H1 (cell line): Measurements from ENCODE around the gene SLC22A15. TPM values are rescaled to one million over a fixed set of nuclear protein-coding genes. Genes with fewer than 3 reads are reported as not detected.
"Not testable (repeated sequence)": the region's sequence is repeated elsewhere in the genome, so short reads cannot be mapped to it uniquely, and the experiment has no call there.

Experiments used
- CTCF ChIA-PET: fragments of 300-600 bp; sonication (Branson Sonifier 250); formaldehyde crosslinking; loops from one replicate; lab custom pipeline; 2021; ENCODE audit not compliant: partially characterized antibody; lab: Charles Lee
- POLR2A ChIA-PET: fragments of 300-600 bp; sonication (Branson Sonifier 250); formaldehyde crosslinking; loops from one replicate; lab custom pipeline; 2021; ENCODE audit warnings: inconsistent platforms; ENCODE audit not compliant: partially characterized antibody; lab: Charles Lee
- DNase-seq, 2 experiments: peaks; one replicate each; pipeline versions ENCODE4 v3.0.0 to v3.0.0-alpha.2; 2010 to 2022; ENCODE audit warnings: low spot score in 2 of 2, low read depth in 1 of 2, mixed read lengths in 1 of 2
- FAIRE-seq: peaks from 2 replicates; lab custom pipeline; 2011; peaks lifted over from hg19 to GRCh38; lab: Jason Lieb, UNC
- H2AFZ ChIP-seq: 2 replicates; pipeline ENCODE4 v1.8.1; 2012; ENCODE audit warnings: low read length, inconsistent platforms
- H2AK5ac ChIP-seq: 2 replicates; pipeline ENCODE4 v1.6.1; 2013; ENCODE audit warnings: low read depth, low read length
- H2BK120ac ChIP-seq: replicated peaks from 2 replicates; pipeline ENCODE3; 2013; ENCODE audit warnings: low read depth, low read length, inconsistent platforms
- H2BK12ac ChIP-seq: 2 replicates; pipeline ENCODE4 v1.6.1; 2013; ENCODE audit warnings: low read depth, low read length
- H2BK15ac ChIP-seq: 2 replicates; pipeline ENCODE4 v1.6.1; 2013; ENCODE audit warnings: low read length
- H2BK20ac ChIP-seq: 2 replicates; pipeline ENCODE4 v1.6.1; 2013; ENCODE audit warnings: low read length
- H2BK5ac ChIP-seq: 2 replicates; pipeline ENCODE4 v1.6.1; 2013; ENCODE audit warnings: low read depth, low read length
- H3K14ac ChIP-seq: 2 replicates; pipeline ENCODE4 v1.6.1; 2013; ENCODE audit warnings: inconsistent platforms; ENCODE audit not compliant: insufficient read length
- H3K18ac ChIP-seq: 2 replicates; pipeline ENCODE4 v1.6.1; 2013; ENCODE audit warnings: low read length; ENCODE audit errors: extremely low read depth
- H3K23ac ChIP-seq: 2 replicates; pipeline ENCODE4 v1.6.1; 2013; ENCODE audit warnings: inconsistent platforms; ENCODE audit not compliant: insufficient read length
- H3K23me2 ChIP-seq: 2 replicates; pipeline ENCODE4 v1.6.1; 2013; ENCODE audit warnings: low read depth, low read length
- H3K27ac ChIP-seq: 2 replicates; pipeline ENCODE4 v1.6.1; 2011; ENCODE audit warnings: low read depth, low read length, inconsistent platforms
- H3K27me3 ChIP-seq, 4 experiments: replicated peaks in 1 of 4; 1 replicate in 1 of 4; 2 replicates in 3 of 4; pipeline versions ENCODE4 v1.6.1 to v1.8.1; 2011 to 2013; ENCODE audit warnings: low read length in 3 of 4, mild to moderate bottlenecking in 3 of 4, inconsistent platforms in 2 of 4, mixed read lengths in 2 of 4, moderate library complexity in 1 of 4; ENCODE audit not compliant: control insufficient read depth in 3 of 4, insufficient read depth in 3 of 4; ENCODE audit errors: extremely low read depth in 1 of 4
- H3K36me3 ChIP-seq, 4 experiments: 2 replicates each; pipeline versions ENCODE4 v1.6.1 to v1.8.1; 2011 to 2013; ENCODE audit warnings: mild to moderate bottlenecking in 4 of 4, low read length in 3 of 4, moderate library complexity in 2 of 4, control low read depth in 1 of 4, inconsistent platforms in 1 of 4; ENCODE audit not compliant: insufficient read depth in 4 of 4, control insufficient read depth in 2 of 4
- H3K4ac ChIP-seq: replicated peaks from 2 replicates; pipeline ENCODE3; 2013; ENCODE audit warnings: low read length, low read depth, mixed read lengths, inconsistent platforms; ENCODE audit not compliant: insufficient read length
- H3K4me1 ChIP-seq, 4 experiments: replicated peaks in 1 of 4; 1 replicate in 1 of 4; 2 replicates in 3 of 4; pipeline versions ENCODE4 v1.6.1 to v1.8.1; 2011 to 2013; ENCODE audit warnings: low read length in 3 of 4, inconsistent platforms in 2 of 4, mixed read lengths in 1 of 4; ENCODE audit not compliant: insufficient read depth in 4 of 4, control insufficient read depth in 3 of 4
- H3K4me2 ChIP-seq, 2 experiments: 2 replicates each; pipeline versions ENCODE4 v1.6.1 to v1.8.1; 2011 to 2013; ENCODE audit warnings: low read depth in 2 of 2, low read length in 2 of 2, control low read depth in 1 of 2, inconsistent platforms in 1 of 2, mild to moderate bottlenecking in 1 of 2; ENCODE audit not compliant: insufficient read depth in 1 of 2
- H3K4me3 ChIP-seq, 4 experiments: fragments of 200-600, 300-600 bp in 1 of 4; sonication (generic), shearing (Covaris generic), sonication (Bioruptor Twin) in 1 of 4; 2 replicates each; pipeline versions ENCODE4 v1.5.1 to v1.8.1; 2011 to 2016; ENCODE audit warnings: low read length in 4 of 4, low read depth in 3 of 4, control low read depth in 2 of 4, inconsistent platforms in 2 of 4, mild to moderate bottlenecking in 2 of 4, mixed read lengths in 1 of 4, moderate library complexity in 1 of 4; ENCODE audit not compliant: insufficient read depth in 2 of 4; ENCODE audit errors: extremely low read depth in 1 of 4
- H3K56ac ChIP-seq: replicated peaks from 2 replicates; pipeline ENCODE3; 2013; ENCODE audit warnings: low read depth, mild to moderate bottlenecking, mixed read lengths, low read length, inconsistent platforms; ENCODE audit not compliant: insufficient read length
- H3K79me1 ChIP-seq: 2 replicates; pipeline ENCODE4 v1.6.1; 2013; ENCODE audit warnings: low read depth, low read length, control low read depth
- H3K79me2 ChIP-seq, 2 experiments: 2 replicates each; pipeline versions ENCODE4 v1.6.1 to v1.8.1; 2012 to 2013; ENCODE audit warnings: low read length in 2 of 2, mild to moderate bottlenecking in 2 of 2, inconsistent platforms in 1 of 2; ENCODE audit not compliant: insufficient read depth in 2 of 2, control insufficient read depth in 1 of 2
- H3K9ac ChIP-seq, 4 experiments: replicated peaks in 1 of 4; 1 replicate in 1 of 4; 2 replicates in 3 of 4; pipeline versions ENCODE4 v1.6.1 to v1.8.1; 2011 to 2013; ENCODE audit warnings: low read depth in 3 of 4, low read length in 3 of 4, control low read depth in 2 of 4, mild to moderate bottlenecking in 2 of 4, moderate library complexity in 2 of 4, inconsistent platforms in 1 of 4; ENCODE audit errors: extremely low read depth in 1 of 4
- H3K9me3 ChIP-seq, 2 experiments: 2 replicates each; pipeline versions ENCODE4 v1.6.1 to v1.8.1; 2012 to 2013; ENCODE audit warnings: mild to moderate bottlenecking in 2 of 2, moderate library complexity in 2 of 2, control low read depth in 1 of 2, inconsistent platforms in 1 of 2, low read depth in 1 of 2, low read length in 1 of 2, mixed read lengths in 1 of 2; ENCODE audit not compliant: insufficient read depth in 2 of 2
- H4K20me1 ChIP-seq, 2 experiments: replicated peaks in 1 of 2; 2 replicates each; pipeline versions ENCODE3 to v1.8.1; 2011 to 2013; ENCODE audit warnings: inconsistent platforms in 2 of 2, low read length in 2 of 2, mild to moderate bottlenecking in 1 of 2; ENCODE audit not compliant: insufficient read depth in 2 of 2, control insufficient read depth in 1 of 2
- H4K5ac ChIP-seq: 2 replicates; pipeline ENCODE4 v1.6.1; 2013; ENCODE audit warnings: low read length, low read depth, mixed read lengths, inconsistent platforms; ENCODE audit not compliant: insufficient read length
- H4K8ac ChIP-seq: 2 replicates; pipeline ENCODE4 v1.8.0; 2013; ENCODE audit warnings: mild to moderate bottlenecking, moderate library complexity, low read length, inconsistent platforms; ENCODE audit not compliant: insufficient read depth; ENCODE audit errors: extremely low read depth
- H4K91ac ChIP-seq: replicated peaks from 2 replicates; pipeline ENCODE3; 2013; ENCODE audit warnings: low read length, mixed read lengths, inconsistent platforms; ENCODE audit not compliant: insufficient read length
- WGBS, 2 experiments: shearing (Covaris generic) in 1 of 2; methylation state at CpG; one replicate each; pipeline versions ENCODE4 v1.1.6 to v1.1.7; 2013 to 2015; ENCODE audit warnings: low lambda C conversion rate in 2 of 2, mixed read lengths in 2 of 2, inconsistent platforms in 1 of 2, low coverage in 1 of 2, missing lambda C conversion rate in 1 of 2; ENCODE audit not compliant: insufficient replicate concordance in 2 of 2, insufficient coverage in 1 of 2, insufficient read length in 1 of 2; ENCODE audit errors: extremely low coverage in 1 of 2, missing lambda C conversion rate in 1 of 2; 5-methylcytosine and 5-hydroxymethylcytosine counted together
- polyA plus RNA-seq, 7 experiments: library from polyadenylated mRNA; depleted of rRNA in 3 of 7; stranded (reverse) in 5 of 7; unstranded in 2 of 7; fragments of >200 nt in 5 of 7; fragments of 200-250 nt in 2 of 7; gene quantifications; 1 replicate in 5 of 7; 2 replicates in 1 of 7; 4 replicates in 1 of 7; pipeline versions ENCODE4 v1.2.1 to v1.2.3, GENCODE V29; 2011 to 2013; ENCODE audit warnings: missing spikeins in 2 of 7, mixed read lengths in 2 of 7
- total RNA-seq: library from RNA; stranded (reverse); fragmentation: NEBNext Ultra II Directional; extraction: Animal tissue kit (Norgen Biotek cat#: 25700); gene quantifications from 2 replicates; pipeline ENCODE4 v1.2.1, GENCODE V29; 2021

Gene SLC22A15
- total and polyA plus RNA-seq, 2 of the 8 experiments (the other 6 are each of a cell fraction or from before 2014, with no cell fraction given) = 3.2 to 3.3 TPM

DNA sequence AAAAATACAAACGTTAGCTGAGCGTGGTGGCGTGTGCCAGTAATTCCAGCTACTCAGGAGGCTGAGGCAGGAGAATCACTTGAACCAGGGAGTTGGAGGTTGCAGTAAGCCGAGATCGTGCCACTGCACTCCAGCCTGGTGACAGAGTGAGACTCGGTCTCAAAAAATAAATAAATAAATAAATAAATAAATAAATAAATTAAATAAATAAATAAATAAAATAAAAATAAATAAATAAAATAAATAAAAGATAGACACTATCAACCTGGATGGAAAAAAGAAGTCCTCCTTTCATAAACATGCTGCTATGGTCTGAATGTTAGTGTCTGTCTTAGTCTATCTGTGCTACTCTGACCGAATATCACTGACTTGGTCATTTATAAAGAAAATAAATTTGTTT, 4.5 kb upstream of the SLC22A15 start:
- not testable (repeated sequence) for H3K27ac ChIP-seq, H3K4me3 ChIP-seq, H3K4ac ChIP-seq, H3K14ac ChIP-seq, H3K27me3 ChIP-seq, H4K5ac ChIP-seq, H2BK12ac ChIP-seq, H3K23me2 ChIP-seq, H2BK15ac ChIP-seq, H3K9ac ChIP-seq, H4K8ac ChIP-seq, H3K4me1 ChIP-seq, H4K20me1 ChIP-seq, H3K79me1 ChIP-seq, FAIRE-seq, H3K36me3 ChIP-seq, H2BK20ac ChIP-seq, H3K18ac ChIP-seq, H2BK5ac ChIP-seq, H2AFZ ChIP-seq, H3K23ac ChIP-seq, DNase-seq, H3K56ac ChIP-seq, H4K91ac ChIP-seq, H2BK120ac ChIP-seq, H2AK5ac ChIP-seq, H3K9me3 ChIP-seq, H3K4me2 ChIP-seq, H3K79me2 ChIP-seq
- WGBS, 2 experiments = 94% methylated on average over 7 of the region's 7 CpGs; no CpG with 5 or more reads in 1 of the 2 experiments
- ChIA-PET POLR2A (interaction anchor here (1.0 to 1.3 kb wide), 2 partner anchors 11 to 132 kb away, joined by 3 read pairs; no protein-coding TSS in a partner anchor), CTCF (interaction anchor here (0.6 to 0.9 kb wide), 3 partner anchors 81 to 458 kb away, joined by 3 read pairs; no protein-coding TSS in a partner anchor)
